Endothelial cell of umbilical vein (primary cell): ENCODE data around the gene HDAC9. TPM values are rescaled to one million over a fixed set of nuclear protein-coding genes. Genes with fewer than 3 reads are reported as not detected.

ENCODE experiments used
- BruUV-seq: library from RNA; stranded (reverse); fragments of 400-500 nt; replicated peaks from 2 replicates; lab custom pipeline; 2021; lab: Mats Ljungman, UMichigan
- CTCF ChIA-PET: fragments of 300-600, 350-600 bp; sonication (Branson Sonifier 250); formaldehyde crosslinking; loops from one replicate; lab custom pipeline; 2021; ENCODE audit warnings: antibody characterized with exemption, inconsistent platforms; lab: Charles Lee
- POLR2A ChIA-PET: fragments of 300-600, 350-600 bp; sonication (Branson Sonifier 250); formaldehyde crosslinking; loops from one replicate; lab custom pipeline; 2021; ENCODE audit warnings: antibody characterized with exemption, inconsistent platforms; lab: Charles Lee
- DNase-seq: peaks from one replicate; pipeline ENCODE4 v3.0.0-alpha.2; 2011; ENCODE audit warnings: low read depth, low spot score
- FAIRE-seq: peaks from 2 replicates; lab custom pipeline; 2011; peaks lifted over from hg19 to GRCh38; lab: Jason Lieb, UNC
- H2AFZ ChIP-seq: 2 replicates; pipeline ENCODE4 v1.6.0; 2012; ENCODE audit warnings: low read depth, low read length, control low read depth, inconsistent platforms
- H3K27ac ChIP-seq: 2 replicates; pipeline ENCODE4 v1.5.1; 2011; ENCODE audit warnings: low read depth, mild to moderate bottlenecking, control low read depth, low read length, moderate library complexity; ENCODE audit not compliant: insufficient read depth
- H3K27me3 ChIP-seq, 2 experiments: 2 replicates each; pipeline versions ENCODE4 v1.6.0 to v1.6.1; 2011; ENCODE audit warnings: low read length in 2 of 2, mixed read lengths in 1 of 2; ENCODE audit not compliant: control insufficient read depth in 2 of 2, insufficient read depth in 2 of 2
- H3K36me3 ChIP-seq, 2 experiments: 2 replicates in 1 of 2; 3 replicates in 1 of 2; pipeline ENCODE4 v1.5.1; 2011; ENCODE audit warnings: low read length in 2 of 2, mild to moderate bottlenecking in 1 of 2, moderate library complexity in 1 of 2; ENCODE audit not compliant: control insufficient read depth in 2 of 2, insufficient read depth in 2 of 2; ENCODE audit errors: extremely low read depth in 1 of 2
- H3K4me1 ChIP-seq: 3 replicates; pipeline ENCODE4 v1.5.1; 2011; ENCODE audit warnings: mild to moderate bottlenecking, low read length; ENCODE audit not compliant: control insufficient read depth, insufficient read depth; ENCODE audit errors: extremely low read depth
- H3K4me2 ChIP-seq: 2 replicates; pipeline ENCODE4 v1.6.1; 2011; ENCODE audit warnings: low read length, control low read depth, mixed read lengths; ENCODE audit not compliant: insufficient read depth
- H3K4me3 ChIP-seq, 3 experiments: fragments of 200-600 bp in 1 of 3; sonication (generic), shearing (Covaris generic) in 1 of 3; replicated peaks in 1 of 3; 2 replicates each; pipeline ENCODE4 v1.5.1; 2011 to 2016; ENCODE audit warnings: control low read depth in 3 of 3, low read length in 3 of 3, mild to moderate bottlenecking in 2 of 3, inconsistent platforms in 1 of 3, low read depth in 1 of 3, moderate library complexity in 1 of 3; ENCODE audit not compliant: insufficient read depth in 1 of 3
- H3K79me2 ChIP-seq: 2 replicates; pipeline ENCODE4 v1.6.0; 2012; ENCODE audit warnings: low read length, inconsistent platforms; ENCODE audit not compliant: control insufficient read depth, insufficient read depth
- H3K9ac ChIP-seq: replicated peaks from 2 replicates; pipeline ENCODE3; 2011; ENCODE audit warnings: low read length, control low read depth; ENCODE audit not compliant: insufficient read depth; ENCODE audit errors: extremely low read depth
- H3K9me1 ChIP-seq: replicated peaks from 3 replicates; pipeline ENCODE4 v1.6.0; 2011; ENCODE audit warnings: mild to moderate bottlenecking, low read length; ENCODE audit not compliant: control insufficient read depth, insufficient read depth; ENCODE audit errors: extremely low read depth
- H3K9me3 ChIP-seq: replicated peaks from 2 replicates; pipeline ENCODE4 v1.5.1; 2012; ENCODE audit warnings: low read length, inconsistent platforms; ENCODE audit not compliant: control insufficient read depth, insufficient read depth
- H4K20me1 ChIP-seq: replicated peaks from 2 replicates; pipeline ENCODE3; 2011; ENCODE audit warnings: mild to moderate bottlenecking, low read length; ENCODE audit not compliant: control insufficient read depth, insufficient read depth; ENCODE audit errors: extremely low read depth
- CTCF ChIP-seq, 2 donors: IDR thresholded peaks; 1 replicate in 1 of 2; 2 replicates in 1 of 2; pipeline ENCODE4 v1.5.1; 2011; ENCODE audit warnings: low read length in 2 of 2, mild to moderate bottlenecking in 2 of 2, moderate library complexity in 2 of 2, control low read depth in 1 of 2, inconsistent platforms in 1 of 2, low read depth in 1 of 2; ENCODE audit not compliant: insufficient read depth in 1 of 2; ENCODE audit errors: extremely low read depth in 1 of 2
- EZH2 ChIP-seq: IDR thresholded peaks from 2 replicates; pipeline ENCODE4 v1.6.1; 2012; ENCODE audit warnings: borderline replicate concordance, low read depth, mild to moderate bottlenecking, moderate library complexity, low read length, inconsistent platforms; ENCODE audit not compliant: severe bottlenecking
- FOS ChIP-seq: IDR thresholded peaks from 2 replicates; pipeline ENCODE4 v1.6.1; 2011; ENCODE audit warnings: mild to moderate bottlenecking, low read length, moderate library complexity, borderline replicate concordance; ENCODE audit not compliant: insufficient read depth
- GATA2 ChIP-seq: IDR thresholded peaks from 2 replicates; pipeline ENCODE4 v1.7.0; 2011; ENCODE audit warnings: low read depth, mild to moderate bottlenecking, moderate library complexity, mixed read lengths, low read length; ENCODE audit not compliant: insufficient read length, insufficient read depth
- JUN ChIP-seq: IDR thresholded peaks from 2 replicates; pipeline ENCODE4 v1.6.1; 2011; ENCODE audit warnings: borderline replicate concordance, low read depth; ENCODE audit not compliant: insufficient read length, insufficient read depth
- MAX ChIP-seq: IDR thresholded peaks from 2 replicates; pipeline ENCODE4 v1.6.1; 2011; ENCODE audit not compliant: insufficient read depth, insufficient read length
- MYC ChIP-seq: IDR thresholded peaks from one replicate; pipeline ENCODE4 v1.6.1; 2011; ENCODE audit warnings: mild to moderate bottlenecking, low read depth, low read length
- POLR2A ChIP-seq: IDR thresholded peaks from 2 replicates; pipeline ENCODE4 v1.6.1; 2012; ENCODE audit warnings: low read depth, mild to moderate bottlenecking, control low read depth, low read length
- POLR2AphosphoS5 ChIP-seq: IDR thresholded peaks from 2 replicates; pipeline ENCODE4 v1.6.1; 2012; ENCODE audit warnings: low read depth, mild to moderate bottlenecking, control low read depth, low read length, moderate library complexity; ENCODE audit not compliant: insufficient read depth
- dilution Hi-C: fragments of 300-500 bp; cut with MboI; formaldehyde crosslinking; loops from one replicate; pipeline ENCODE4 v1.15.0; 2019; ENCODE audit warnings: low sequenced_read_pairs; ENCODE audit not compliant: extremely low pct_ligation_motif_present
- intact Hi-C: fragments of 100-400 bp; cut with micrococcal nuclease; formaldehyde crosslinking; loops from one replicate; pipeline ENCODE4 v1.10.0; 2022
- polyA plus RNA-seq, 4 experiments: library from polyadenylated mRNA; depleted of rRNA in 3 of 4; stranded (reverse) in 3 of 4; unstranded in 1 of 4; fragments of >200 nt; gene quantifications; 2 replicates each; pipeline versions ENCODE4 v1.2.1 to v1.2.3, GENCODE V29; 2011 to 2012; ENCODE audit warnings: missing spikeins in 1 of 4
- total RNA-seq: library from RNA; stranded (reverse); gene quantifications from 2 replicates; pipeline ENCODE4 v1.2.3, GENCODE V29; 2021

The HDAC9 gene
- total and polyA plus RNA-seq, 2 donors (not counting 3 experiments of a cell fraction or from before 2014, with no cell fraction given): 1.8 to 11.6 TPM

DNA sequence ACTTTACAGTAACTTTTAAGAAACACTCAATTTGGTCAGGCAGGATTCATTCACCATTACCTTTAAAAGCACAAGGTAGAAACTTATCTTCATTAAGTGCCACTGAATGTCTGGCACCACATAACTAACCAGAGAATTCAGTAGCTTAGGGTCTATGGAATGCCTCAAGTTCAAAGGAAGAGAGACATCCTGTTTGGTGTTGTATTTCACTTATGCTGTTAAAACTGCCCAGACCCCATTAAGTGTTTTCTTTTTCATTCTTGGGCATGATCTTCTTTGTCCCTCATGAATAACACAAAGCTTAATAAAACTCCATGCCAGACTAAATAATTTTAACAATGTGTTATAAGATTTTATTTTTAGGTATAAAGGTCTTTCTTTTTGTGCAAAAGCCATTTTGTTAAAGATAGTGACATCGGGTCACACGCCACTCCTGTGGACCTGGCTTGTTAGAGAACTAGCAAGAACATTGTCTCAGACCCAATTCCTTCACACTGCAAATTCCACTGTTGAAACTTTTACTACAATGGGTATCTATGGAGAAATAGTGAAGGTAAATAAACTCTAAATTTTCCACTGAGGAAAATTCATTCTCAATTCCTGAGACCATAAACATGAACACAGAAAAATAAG lies 400.9 kb downstream of the HDAC9 start:
- Histone ChIP-seq H3K36me3 (no peaks in the 10 kb centered on the region), H4K20me1 (no peaks in the 10 kb centered on the region), H2AFZ (peak overlapping the region; percentile 62), H3K4me1 (peaks cover 14% of the 10 kb centered on the region), H3K9me3 (no peaks in the 10 kb centered on the region), H3K27me3 (no peaks in the 10 kb centered on the region), H3K27ac (peak overlapping the region; percentile 65), H3K4me3 (no peak overlapping the region), H3K9ac (no peak overlapping the region), H3K79me2 (no peaks in the 10 kb centered on the region), H3K4me2 (peak overlapping the region; percentile 81), H3K9me1 (no peaks in the 10 kb centered on the region)
- TF ChIP-seq EZH2 (no peak), POLR2AphosphoS5 (no peak), CTCF (IDR thresholded peaks at IDR 0.05; ENCODE audit: extremely low read depth in 1 of 2, insufficient read depth in 1 of 2, low read depth in 1 of 2, low read length in 2 of 2) (no peak), MAX (no peak), GATA2 (no peak), POLR2A (no peak), JUN (no peak), FOS (no peak), MYC (no peak)
- POLR2A ChIA-PET: no interaction called here
- dilution Hi-C loops (no loop called here), intact Hi-C loops (loop anchor here (5.0 kb wide), 1 partner anchor 229 kb away; no protein-coding TSS in a partner anchor)
- CTCF ChIA-PET: interaction anchor here (1.2 to 2.0 kb wide), 7 partner anchors 11 to 543 kb away, joined by 3 to 7 read pairs (median 5); no protein-coding TSS in a partner anchor
- DNase-seq (peak; percentile 60), FAIRE-seq (no peak)
- BruUV-seq: no TSS peak
